Renal cortical epithelial cell (primary cell): ENCODE measurements around the gene WIPF2. TPM values are rescaled to one million over a fixed set of nuclear protein-coding genes. Genes with fewer than 3 reads are reported as not detected.

Source experiments
- DNase-seq: peaks from one replicate; pipeline ENCODE4 v3.0.0-alpha.2; 2011; ENCODE audit warnings: low read depth
- total RNA-seq: library from RNA; depleted of rRNA; stranded (reverse); fragments of >200 nt; gene quantifications from 2 replicates; pipeline ENCODE4 v1.2.3, GENCODE V29; 2014

The WIPF2 gene
- total RNA-seq, 1 donor from 2014 or later, result 24.5 TPM

- DNase-seq, result no peak
These were observed 28.9 kb downstream of the WIPF2 start for GRCh38 chr17:40247926-40248495.

- DNase-seq, result no peak
These were observed 29.4 kb downstream of the WIPF2 start for GRCh38 chr17:40248507-40248906.

- DNase-seq, result peak; percentile 89
These were observed 32.5 kb downstream of the WIPF2 start for GRCh38 chr17:40251576-40251975.

DNA sequence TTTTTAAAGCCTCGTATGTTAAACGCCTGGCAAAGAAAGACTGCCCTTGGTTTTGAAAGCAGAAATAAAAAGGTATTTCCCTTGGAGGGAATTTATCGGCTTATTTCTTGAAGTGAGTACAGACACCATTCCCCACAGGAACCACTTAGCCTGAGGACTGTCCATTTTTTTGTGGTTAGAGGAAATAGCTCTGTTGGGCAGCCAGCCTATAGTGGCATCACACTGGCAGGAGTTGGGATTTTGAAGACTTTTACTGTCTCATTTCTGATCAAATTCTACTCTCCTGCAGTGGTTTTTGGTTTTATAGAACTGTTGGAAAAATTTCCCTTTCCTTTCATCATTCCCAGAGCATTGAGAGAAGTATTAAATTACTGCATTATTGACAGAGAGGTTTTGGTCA lies 34.5 kb downstream of the WIPF2 start:
- no peak for DNase-seq

DNA sequence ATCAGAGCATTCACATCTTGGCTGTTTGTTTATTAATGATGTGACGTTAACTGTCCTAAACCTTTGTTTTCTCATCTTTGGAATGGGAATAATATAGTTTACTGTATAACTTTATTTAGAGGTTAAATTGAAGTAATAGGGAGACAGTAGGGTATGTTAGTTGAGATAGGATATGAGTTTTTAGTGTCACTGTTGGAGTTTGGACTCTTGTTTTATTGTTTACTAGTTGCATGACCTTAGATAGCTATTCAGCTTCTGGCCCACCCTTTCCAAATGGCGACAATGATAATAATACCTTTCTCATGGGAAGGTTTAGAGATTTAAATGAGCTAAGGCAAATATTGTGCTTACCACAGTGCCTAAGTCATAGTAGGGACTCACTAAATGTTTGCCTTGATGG lies 40.4 kb downstream of the WIPF2 start:
- DNase-seq, result no peak

GRCh38 chr17:40260528-40260927 lies 41.4 kb downstream of the WIPF2 start:
- no peak for DNase-seq

DNA sequence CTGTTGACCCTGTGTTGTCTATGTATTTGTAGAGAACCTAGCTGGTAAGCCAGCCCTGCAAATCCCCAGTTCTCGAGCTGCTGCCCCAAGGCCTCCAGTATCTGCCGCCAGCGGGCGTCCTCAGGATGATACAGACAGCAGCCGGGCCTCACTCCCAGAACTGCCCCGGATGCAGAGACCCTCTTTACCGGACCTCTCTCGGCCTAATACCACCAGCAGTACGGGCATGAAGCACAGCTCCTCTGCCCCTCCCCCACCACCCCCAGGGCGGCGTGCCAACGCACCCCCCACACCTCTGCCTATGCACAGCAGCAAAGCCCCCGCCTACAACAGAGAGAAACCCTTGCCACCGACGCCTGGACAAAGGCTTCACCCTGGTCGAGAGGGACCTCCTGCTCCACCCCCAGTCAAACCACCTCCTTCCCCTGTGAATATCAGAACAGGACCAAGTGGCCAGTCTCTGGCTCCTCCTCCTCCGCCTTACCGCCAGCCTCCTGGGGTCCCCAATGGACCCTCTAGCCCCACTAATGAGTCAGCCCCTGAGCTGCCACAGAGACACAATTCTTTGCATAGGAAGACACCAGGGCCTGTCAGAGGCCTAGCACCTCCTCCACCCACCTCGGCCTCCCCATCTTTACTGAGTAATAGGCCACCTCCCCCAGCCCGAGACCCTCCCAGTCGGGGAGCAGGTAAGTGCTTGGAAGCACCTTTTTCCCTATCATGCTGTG lies 45.5 kb downstream of the WIPF2 start:
- no peak for DNase-seq

DNA sequence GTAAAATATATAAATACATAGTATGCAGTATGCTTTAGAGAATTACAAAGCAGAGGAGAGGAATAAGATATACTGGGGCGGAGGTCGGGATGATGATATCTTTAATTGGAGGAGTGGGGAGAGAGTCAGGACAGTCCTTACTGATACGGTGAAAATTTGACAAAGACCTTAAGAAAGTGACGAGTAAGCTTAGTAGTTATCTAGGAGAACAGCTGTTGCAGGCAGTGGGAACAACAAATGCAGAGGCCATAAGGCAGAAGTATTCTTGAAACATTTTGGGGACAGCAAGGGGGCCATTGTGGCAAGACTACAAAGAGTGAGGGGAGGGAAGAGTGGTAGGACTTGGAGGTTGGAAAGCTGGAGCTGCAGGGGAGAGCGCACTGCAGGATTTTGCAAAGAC lies 46.2 kb downstream of the WIPF2 start:
- no peak for DNase-seq

- no peak for DNase-seq
These were observed 47.8 kb downstream of the WIPF2 start for GRCh38 chr17:40266882-40267281.

- DNase-seq, result no peak
These were observed 49.1 kb downstream of the WIPF2 start for GRCh38 chr17:40268141-40268712.

- DNase-seq, result no peak
These were observed 59.3 kb downstream of the WIPF2 start for GRCh38 chr17:40278414-40278813.

DNA sequence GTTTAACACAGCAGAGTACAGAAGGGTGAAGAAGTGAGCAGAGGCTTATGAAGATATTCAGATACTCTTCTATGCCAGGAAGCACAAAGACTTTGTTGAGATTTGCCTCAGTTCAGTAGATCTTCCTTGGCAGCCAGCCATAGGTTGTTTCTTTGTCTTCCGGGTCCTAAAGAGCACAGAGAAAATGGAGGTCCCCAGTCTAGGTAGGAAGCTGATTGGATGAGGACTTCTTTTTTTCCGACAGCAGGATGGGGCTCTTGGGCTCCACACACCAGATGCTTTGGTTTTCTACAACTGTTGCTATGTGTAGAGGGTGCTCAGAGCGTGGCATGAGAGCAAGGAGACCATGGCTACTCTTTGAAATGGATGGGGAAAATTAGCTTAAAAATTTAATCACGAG lies 60.3 kb downstream of the WIPF2 start:
- DNase-seq, result no peak

DNA sequence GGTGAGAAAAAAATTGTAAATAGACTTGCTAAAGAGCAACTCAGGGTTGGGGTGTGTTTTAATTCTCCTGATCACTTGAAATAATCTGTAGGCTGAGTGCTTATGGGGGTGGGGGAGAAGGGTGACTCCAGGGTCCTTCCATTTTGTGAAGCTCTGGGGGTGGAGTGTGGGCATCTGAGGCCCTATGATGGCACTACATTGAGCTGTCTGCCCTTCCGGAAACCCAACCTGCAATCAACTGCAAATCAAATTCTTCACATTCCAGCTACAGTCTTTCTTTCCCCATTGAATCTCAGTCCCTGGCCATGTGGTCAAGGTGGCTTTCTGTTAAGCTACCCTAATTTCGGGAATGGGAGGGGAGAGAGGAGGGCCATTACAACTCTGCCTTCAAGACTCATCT lies 62.6 kb downstream of the WIPF2 start:
- DNase-seq, result peak; percentile 47

DNA sequence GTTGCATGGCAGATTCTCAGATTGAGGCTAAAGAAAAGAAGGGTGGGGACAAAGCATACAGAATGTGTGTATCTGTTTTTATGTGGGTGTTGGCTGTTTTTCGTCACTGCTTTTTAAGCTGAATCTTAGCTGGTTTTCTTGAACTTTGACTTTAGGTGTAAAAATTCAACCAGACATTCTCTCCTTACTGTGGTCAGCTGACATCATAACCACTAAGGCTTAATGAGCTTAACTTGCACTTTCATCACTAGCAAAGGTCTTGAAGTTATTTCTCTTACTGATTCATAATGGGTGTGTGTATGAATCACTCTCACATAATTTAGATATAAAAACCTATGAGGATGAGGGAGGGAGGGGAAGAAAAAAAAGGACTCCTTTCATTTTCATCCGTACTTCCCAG lies 64.6 kb downstream of the WIPF2 start:
- peak; percentile 99 for DNase-seq

DNA sequence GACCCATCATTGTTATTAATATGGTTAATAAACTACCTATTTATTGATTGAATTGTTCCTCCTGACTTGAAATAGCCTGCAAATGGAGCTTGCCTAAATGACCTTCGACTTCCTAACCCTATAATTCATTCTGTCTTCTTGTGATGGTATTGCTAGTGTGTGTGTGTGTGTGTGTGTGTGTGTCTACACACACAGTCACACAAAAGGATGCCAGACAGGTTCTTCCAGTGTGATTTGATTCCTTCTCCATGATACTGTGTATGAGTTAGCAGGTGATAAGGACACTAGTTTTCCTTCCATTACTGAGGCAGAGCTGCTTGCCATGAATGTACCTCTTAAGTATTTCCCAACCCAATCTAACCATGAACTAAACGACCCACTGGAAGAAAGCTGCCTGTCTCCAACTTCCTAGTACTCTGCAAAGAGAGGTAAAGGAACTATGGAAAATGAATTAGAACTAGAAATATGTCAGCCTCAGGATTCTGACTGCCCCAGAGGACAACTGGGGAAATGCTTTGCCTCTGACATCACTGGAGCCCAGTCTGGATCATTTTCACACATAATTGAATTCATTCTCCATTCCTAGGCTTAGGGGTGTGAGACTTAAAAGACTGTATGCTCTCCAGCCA lies 65.1 kb downstream of the WIPF2 start:
- peak; percentile 77 for DNase-seq

DNA sequence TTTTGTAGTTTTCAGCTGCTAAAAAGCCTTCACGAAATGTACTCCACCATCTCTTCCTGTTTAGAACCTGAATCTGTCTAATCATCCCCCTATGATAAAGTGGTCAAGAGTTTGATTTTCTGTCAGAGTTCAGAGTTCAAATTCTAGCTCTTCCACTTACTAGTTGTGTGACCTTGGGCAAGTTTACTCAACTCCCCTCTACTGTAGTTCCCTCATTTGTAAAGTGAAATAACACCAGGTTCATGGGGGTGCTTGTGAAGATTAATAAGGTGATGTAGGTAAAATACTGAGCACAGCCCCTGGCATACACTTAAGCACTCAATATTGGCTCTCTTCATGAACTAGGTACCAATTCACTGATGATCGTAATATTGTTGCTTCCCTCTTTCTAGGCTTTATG lies 67.4 kb downstream of the WIPF2 start:
- DNase-seq, result no peak

GRCh38 chr17:40287159-40287493 lies 68.0 kb downstream of the WIPF2 start:
- DNase-seq, result no peak

DNA sequence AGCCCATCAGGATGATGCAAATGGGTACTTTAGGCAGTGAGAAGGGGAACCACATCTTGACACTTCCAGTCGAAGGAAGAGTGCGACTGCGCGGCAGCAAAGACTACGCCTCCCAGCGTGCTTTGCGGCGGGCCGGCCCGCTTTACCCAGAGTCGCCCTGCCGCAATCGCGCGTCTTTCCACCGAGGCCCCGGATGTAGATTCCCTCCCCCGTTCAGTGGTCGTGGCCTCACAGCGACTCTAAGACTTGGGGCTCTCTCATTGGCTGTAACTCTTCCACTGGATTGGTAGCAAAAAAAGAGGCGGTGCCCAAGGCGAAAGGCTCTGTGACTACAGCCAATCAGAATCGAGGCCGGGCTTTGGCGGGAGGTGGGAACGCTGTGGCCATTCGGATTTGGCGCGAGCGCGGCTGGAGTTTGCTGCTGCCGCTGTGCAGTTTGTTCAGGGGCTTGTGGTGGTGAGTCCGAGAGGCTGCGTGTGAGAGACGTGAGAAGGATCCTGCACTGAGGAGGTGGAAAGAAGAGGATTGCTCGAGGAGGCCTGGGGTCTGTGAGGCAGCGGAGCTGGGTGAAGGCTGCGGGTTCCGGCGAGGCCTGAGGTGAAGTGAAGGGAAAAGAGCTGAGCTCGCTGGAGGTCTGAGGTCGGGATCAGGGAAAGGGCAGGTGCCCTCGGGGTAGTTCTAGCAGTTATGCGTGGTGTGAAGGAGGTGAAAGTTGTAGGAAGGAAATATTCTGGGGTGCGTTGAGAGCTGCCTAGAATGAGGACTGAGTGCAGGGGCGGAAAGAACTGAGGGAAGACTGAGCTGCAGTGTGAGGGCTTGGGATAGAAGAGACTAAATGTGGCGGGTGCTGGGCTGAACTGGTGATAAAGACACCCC lies 68.6 kb downstream of the WIPF2 start, which contains the start of gene CDC6:
TSS of gene CDC6 (plus strand) at position 386 of the 876 bp plus-strand sequence. CDS start 1,542 bp downstream, outside the sequence.
- peak; percentile 97 for DNase-seq

GRCh38 chr17:40290629-40291280 lies 71.7 kb downstream of the WIPF2 start:
- peak; percentile 89 for DNase-seq

DNA sequence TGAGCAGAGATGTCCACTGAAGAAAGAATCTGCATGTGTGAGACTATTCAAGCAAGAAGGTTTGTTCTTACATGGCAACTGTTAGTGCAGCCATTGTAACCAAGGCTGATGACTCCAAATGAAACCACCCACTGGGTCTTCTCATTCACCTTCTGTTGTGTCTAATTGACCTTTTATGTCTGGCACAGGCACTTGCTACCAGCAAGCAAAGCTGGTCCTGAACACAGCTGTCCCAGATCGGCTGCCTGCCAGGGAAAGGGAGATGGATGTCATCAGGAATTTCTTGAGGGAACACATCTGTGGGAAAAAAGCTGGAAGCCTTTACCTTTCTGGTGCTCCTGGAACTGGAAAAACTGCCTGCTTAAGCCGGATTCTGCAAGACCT lies 72.2 kb downstream of the WIPF2 start:
- DNase-seq, result no peak

GRCh38 chr17:40293363-40293762 lies 74.3 kb downstream of the WIPF2 start:
- DNase-seq, result no peak
